GM19240 (cell line): Measurements from ENCODE around the gene GRM7.

ENCODE experiments used
- DNase-seq: peaks from one replicate; pipeline ENCODE4 v3.0.0; 2011; ENCODE audit warnings: low spot score; ENCODE audit not compliant: insufficient read length

The GRM7 gene

GRCh38 chr3:7226393-7226792 lies 365.5 kb downstream of the GRM7 start:
- no peak for DNase-seq

GRCh38 chr3:7238565-7239295 lies 377.8 kb downstream of the GRM7 start:
- DNase-seq: no peak

GRCh38 chr3:7241584-7242302 lies 380.8 kb downstream of the GRM7 start:
- DNase-seq: no peak

- DNase-seq: no peak
Observed at GRCh38 chr3:7242303-7242635, 381.4 kb downstream of the GRM7 start.

- DNase-seq: no peak
Observed at GRCh38 chr3:7249493-7250076, 388.7 kb downstream of the GRM7 start.

- no peak for DNase-seq
Observed at GRCh38 chr3:7254251-7254650, 393.3 kb downstream of the GRM7 start.

- DNase-seq: no peak
Observed at GRCh38 chr3:7260975-7261374, 400.1 kb downstream of the GRM7 start.

GRCh38 chr3:7263347-7264195 lies 402.7 kb downstream of the GRM7 start:
- no peak for DNase-seq

GRCh38 chr3:7264196-7264526 lies 403.2 kb downstream of the GRM7 start:
- DNase-seq: no peak

- DNase-seq: no peak
Observed at GRCh38 chr3:7265736-7266135, 404.8 kb downstream of the GRM7 start.

GRCh38 chr3:7266551-7266950 lies 405.6 kb downstream of the GRM7 start:
- DNase-seq: no peak

GRCh38 chr3:7270731-7271130 lies 409.8 kb downstream of the GRM7 start:
- DNase-seq: no peak

GRCh38 chr3:7271631-7272030 lies 410.7 kb downstream of the GRM7 start:
- DNase-seq: no peak

- DNase-seq: no peak
Observed at GRCh38 chr3:7272203-7272602, 411.3 kb downstream of the GRM7 start.

- DNase-seq: no peak
Observed at GRCh38 chr3:7275396-7275795, 414.5 kb downstream of the GRM7 start.

- DNase-seq: no peak
Observed at GRCh38 chr3:7280318-7280717, 419.4 kb downstream of the GRM7 start.

- DNase-seq: no peak
Observed at GRCh38 chr3:7282988-7283387, 422.1 kb downstream of the GRM7 start.

GRCh38 chr3:7285505-7285904 lies 424.6 kb downstream of the GRM7 start:
- DNase-seq: no peak

- DNase-seq: no peak
Observed at GRCh38 chr3:7288133-7288532, 427.2 kb downstream of the GRM7 start.

GRCh38 chr3:7289121-7289520 lies 428.2 kb downstream of the GRM7 start:
- DNase-seq: no peak

- no peak for DNase-seq
Observed at GRCh38 chr3:7290077-7290825, 429.3 kb downstream of the GRM7 start.
